H9 (cell line): Measurements from ENCODE around the gene POT1. TPM values are rescaled to one million over a fixed set of nuclear protein-coding genes. Genes with fewer than 3 reads are reported as not detected.

Experiments used
- DNase-seq: peaks from one replicate; pipeline ENCODE4 v3.0.0-alpha.2; 2017
- H2AFZ ChIP-seq: one replicate; pipeline ENCODE4 v1.6.1; 2013; ENCODE audit warnings: mild to moderate bottlenecking, low read length, control low read depth, moderate library complexity
- H2AK5ac ChIP-seq: 2 replicates; pipeline ENCODE4 v1.6.1; 2013; ENCODE audit warnings: low read length, control low read depth, mixed read lengths; ENCODE audit not compliant: insufficient read length
- H2BK120ac ChIP-seq: one replicate; pipeline ENCODE4 v1.6.1; 2013; ENCODE audit warnings: low read depth, mild to moderate bottlenecking, low read length, control low read depth, inconsistent platforms; ENCODE audit not compliant: poor library complexity, severe bottlenecking
- H2BK12ac ChIP-seq: 2 replicates; pipeline ENCODE4 v1.6.1; 2013; ENCODE audit warnings: low read length, control low read depth, mixed read lengths, low read depth; ENCODE audit not compliant: insufficient read length
- H2BK15ac ChIP-seq: 2 replicates; pipeline ENCODE4 v1.6.1; 2013; ENCODE audit warnings: low read depth, low read length, control low read depth
- H2BK20ac ChIP-seq: one replicate; pipeline ENCODE4 v1.6.1; 2013; ENCODE audit warnings: low read depth, mild to moderate bottlenecking, low read length, control low read depth, inconsistent platforms; ENCODE audit not compliant: poor library complexity, severe bottlenecking
- H2BK5ac ChIP-seq: 2 replicates; pipeline ENCODE4 v1.6.1; 2013; ENCODE audit warnings: low read length, control low read depth, mixed read lengths; ENCODE audit not compliant: insufficient read length
- H3K14ac ChIP-seq: 2 replicates; pipeline ENCODE4 v1.6.1; 2013; ENCODE audit warnings: low read length, control low read depth; ENCODE audit not compliant: insufficient read depth
- H3K18ac ChIP-seq: 2 replicates; pipeline ENCODE4 v1.6.1; 2013; ENCODE audit warnings: low read depth, mild to moderate bottlenecking, mixed read lengths, low read length, control low read depth; ENCODE audit not compliant: insufficient read length
- H3K23ac ChIP-seq: 2 replicates; pipeline ENCODE4 v1.6.1; 2013; ENCODE audit warnings: low read length, control low read depth, mixed read lengths, low read depth; ENCODE audit not compliant: insufficient read length
- H3K23me2 ChIP-seq: 2 replicates; pipeline ENCODE4 v1.6.1; 2013; ENCODE audit warnings: low read depth, mild to moderate bottlenecking, mixed read lengths, low read length, control low read depth; ENCODE audit not compliant: insufficient read length, poor library complexity, severe bottlenecking
- H3K27ac ChIP-seq: 2 replicates; pipeline ENCODE4 v1.5.1; 2013; ENCODE audit warnings: low read length, control low read depth, mixed read lengths, low read depth; ENCODE audit not compliant: insufficient read length
- H3K27me3 ChIP-seq: 2 replicates; pipeline ENCODE4 v1.6.1; 2013; ENCODE audit warnings: low read length, control low read depth, inconsistent platforms; ENCODE audit not compliant: insufficient read depth
- H3K4ac ChIP-seq: 2 replicates; pipeline ENCODE4 v1.6.1; 2013; ENCODE audit warnings: low read depth, mild to moderate bottlenecking, control low read depth, inconsistent platforms, low read length, moderate library complexity
- H3K4me1 ChIP-seq: 2 replicates; pipeline ENCODE4 v1.6.1; 2013; ENCODE audit warnings: low read length, control low read depth, inconsistent platforms; ENCODE audit not compliant: insufficient read depth
- H3K4me2 ChIP-seq: 2 replicates; pipeline ENCODE4 v1.6.1; 2013; ENCODE audit warnings: low read length, control low read depth, mixed read lengths; ENCODE audit not compliant: insufficient read length, insufficient read depth
- H3K56ac ChIP-seq: 2 replicates; pipeline ENCODE4 v1.6.1; 2013; ENCODE audit warnings: low read depth, mild to moderate bottlenecking, mixed read lengths, low read length, control low read depth; ENCODE audit not compliant: insufficient read length
- H3K79me1 ChIP-seq: 2 replicates; pipeline ENCODE4 v1.6.1; 2013; ENCODE audit warnings: low read depth, mild to moderate bottlenecking, moderate library complexity, low read length, control low read depth, inconsistent platforms; ENCODE audit not compliant: insufficient read depth, poor library complexity, severe bottlenecking
- H3K79me2 ChIP-seq: 2 replicates; pipeline ENCODE4 v1.6.1; 2013; ENCODE audit warnings: low read length, control low read depth, inconsistent platforms; ENCODE audit not compliant: insufficient read depth
- H3K9ac ChIP-seq: 2 replicates; pipeline ENCODE4 v1.6.1; 2013; ENCODE audit warnings: low read length, control low read depth, mixed read lengths; ENCODE audit not compliant: insufficient read length; ENCODE audit errors: extremely low read depth
- H3K9me3 ChIP-seq: one replicate; pipeline ENCODE4 v1.6.1; 2013; ENCODE audit warnings: low read depth, low read length, inconsistent platforms; ENCODE audit not compliant: control insufficient read depth
- H3T11ph ChIP-seq: one replicate; pipeline ENCODE4 v1.6.1; 2013; ENCODE audit warnings: mild to moderate bottlenecking, low read length, control low read depth, inconsistent platforms
- H4K20me1 ChIP-seq: one replicate; pipeline ENCODE4 v1.6.1; 2013; ENCODE audit not compliant: control insufficient read depth, insufficient read length, insufficient read depth
- H4K5ac ChIP-seq: 2 replicates; pipeline ENCODE4 v1.6.1; 2013; ENCODE audit warnings: low read depth, mild to moderate bottlenecking, mixed read lengths, low read length, control low read depth; ENCODE audit not compliant: insufficient read length
- H4K8ac ChIP-seq: replicated peaks from 2 replicates; pipeline ENCODE4 v1.6.1; 2013; ENCODE audit warnings: low read length, control low read depth, mixed read lengths, low read depth; ENCODE audit not compliant: insufficient read length
- H4K91ac ChIP-seq: 2 replicates; pipeline ENCODE4 v1.6.1; 2013; ENCODE audit warnings: low read depth, mild to moderate bottlenecking, moderate library complexity, mixed read lengths, low read length, control low read depth; ENCODE audit not compliant: insufficient read length
- H3K27ac Mint-ChIP-seq, 3 experiments: 2 replicates in 2 of 3; 3 replicates in 1 of 3; pipeline ENCODE4 v1.8.0; 2020 to 2021; ENCODE audit warnings: mixed read lengths in 3 of 3, mild to moderate bottlenecking in 1 of 3, moderate library complexity in 1 of 3
- H3K27me3 Mint-ChIP-seq: 2 replicates; pipeline ENCODE4 v1.8.0; 2021; ENCODE audit warnings: low read depth, mild to moderate bottlenecking, moderate library complexity, mixed read lengths
- H3K36me3 Mint-ChIP-seq, 3 experiments: 2 replicates in 2 of 3; 3 replicates in 1 of 3; pipeline ENCODE4 v1.8.0; 2020 to 2021; ENCODE audit warnings: low read depth in 3 of 3, mixed read lengths in 3 of 3; ENCODE audit not compliant: insufficient read depth in 1 of 3
- H3K4me1 Mint-ChIP-seq, 2 experiments: 2 replicates each; pipeline ENCODE4 v1.8.0; 2020; ENCODE audit warnings: mixed read lengths in 2 of 2
- H3K4me3 Mint-ChIP-seq, 2 experiments: 2 replicates in 1 of 2; 3 replicates in 1 of 2; pipeline ENCODE4 v1.8.0; 2020 to 2021; ENCODE audit warnings: mild to moderate bottlenecking in 2 of 2, mixed read lengths in 2 of 2, moderate library complexity in 1 of 2
- H3K9me3 Mint-ChIP-seq, 2 experiments: 2 replicates in 1 of 2; 3 replicates in 1 of 2; pipeline ENCODE4 v1.8.0; 2020; ENCODE audit warnings: mild to moderate bottlenecking in 2 of 2, mixed read lengths in 2 of 2, moderate library complexity in 1 of 2
- CTCF ChIP-seq: fragments of 200-600 bp; sonication (generic); conservative IDR thresholded peaks from 3 replicates; pipeline ENCODE4 v1.8.0; 2021; ENCODE audit warnings: antibody characterized with exemption, mild to moderate bottlenecking
- WGBS: extraction: QIAGEN DNeasy Blood & Tissue Kit; methylation state at CpG from one replicate; pipeline ENCODE4 v1.1.7; 2013; ENCODE audit warnings: missing lambda C conversion rate, low lambda C conversion rate, mixed read lengths; ENCODE audit not compliant: insufficient read length; ENCODE audit errors: extremely low coverage; 5-methylcytosine and 5-hydroxymethylcytosine counted together
- total RNA-seq: library from RNA; stranded (reverse); gene quantifications from 2 replicates; pipeline ENCODE4 v1.2.1, GENCODE V29; 2021

Gene POT1
- total RNA-seq, 1 experiment from 2014 or later: 23.4 TPM

- Histone ChIP-seq H3K9ac (no peak overlapping the region), H3K27me3 (no peaks in the 10 kb centered on the region), H3K23ac (no peak overlapping the region), H2BK5ac (no peak overlapping the region), H3K4me1 (no peaks in the 10 kb centered on the region), H4K8ac (no peak overlapping the region), H3K27ac (no peak overlapping the region), H4K91ac (no peak overlapping the region), H2BK120ac (no peak overlapping the region), H3K23me2 (no peaks in the 10 kb centered on the region), H3K14ac (no peak overlapping the region), H3K18ac (no peak overlapping the region), H4K20me1 (no peaks in the 10 kb centered on the region), H2BK15ac (no peak overlapping the region), H3K4ac (no peak overlapping the region), H2BK12ac (no peak overlapping the region), H3K4me2 (no peak overlapping the region), H3K79me1 (no peaks in the 10 kb centered on the region), H3K56ac (no peak overlapping the region), H2AFZ (no peak overlapping the region), H3K9me3 (peaks cover 8% of the 10 kb centered on the region), H4K5ac (no peak overlapping the region), H2AK5ac (no peak overlapping the region), H3T11ph (no peak overlapping the region), H3K79me2 (no peaks in the 10 kb centered on the region), H2BK20ac (no peak overlapping the region)
- TF ChIP-seq CTCF: no peak
- no peak for DNase-seq
- no CpG with 5 or more reads among the region's 1 CpG for WGBS
- peaks cover 11 to 14% of the 10 kb centered on the region in 2 experiments for H3K4me1 Mint-ChIP-seq
- no peak overlapping the region for H3K27ac Mint-ChIP-seq
- H3K27me3 Mint-ChIP-seq: no peaks in the 10 kb centered on the region; the same call in 1 of the 2 replicates
- no peak overlapping the region for H3K4me3 Mint-ChIP-seq
- H3K36me3 Mint-ChIP-seq: peaks cover 9 to 27% (median 22%) of the 10 kb centered on the region in 3 experiments
- peaks cover 27 to 29% of the 10 kb centered on the region in 2 experiments for H3K9me3 Mint-ChIP-seq
These were observed 26.5 kb upstream of the POT1 start for GRCh38 chr7:124956160-124956559.
